ENCODE measurements around the gene ABCE1. TPM values are rescaled to one million over a fixed set of nuclear protein-coding genes. Genes with fewer than 3 reads are reported as not detected.

Gene ABCE1
- total and polyA plus RNA-seq, 2 of the 8 experiments (the other 6 are each of a cell fraction or from before 2014, with no cell fraction given): 43.7 to 126 TPM

DNA sequence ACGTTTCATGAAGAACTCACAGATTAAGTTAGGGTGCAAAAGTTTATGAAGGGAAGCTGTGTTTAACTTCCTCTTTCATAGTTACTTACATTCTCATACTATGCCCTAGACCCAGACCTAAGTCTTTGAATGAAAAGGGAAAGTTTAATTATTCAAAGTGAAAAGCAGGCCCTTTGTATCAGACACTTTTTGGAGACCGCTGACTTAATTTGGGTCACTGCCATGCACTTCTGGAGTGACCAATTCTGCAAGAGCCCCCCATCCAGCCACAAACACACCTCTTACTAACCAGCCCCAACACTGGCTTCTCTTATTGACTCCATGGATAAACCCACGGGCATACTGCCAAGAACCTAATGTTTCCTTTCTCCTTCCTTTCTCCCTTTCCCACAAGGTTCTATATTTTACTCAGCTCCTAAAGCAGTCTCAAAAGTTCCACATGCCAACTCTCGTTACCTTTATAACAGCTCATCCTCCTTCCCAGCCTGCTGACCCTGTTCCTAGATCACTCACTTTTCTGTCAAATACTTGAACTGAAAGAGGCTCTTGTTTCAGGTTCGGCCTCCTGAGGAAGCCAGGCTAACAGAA lies 34.5 kb downstream of the ABCE1 start:
- no peak overlapping the region for H3K14ac ChIP-seq (ENCODE audit: insufficient read length)
- H2AK5ac ChIP-seq (ENCODE audit: low read depth, low read length): no peak overlapping the region
- no peak overlapping the region for H4K91ac ChIP-seq (replicated peaks; ENCODE audit: insufficient read length, low read length)
- CTCF ChIA-PET (ENCODE audit: partially characterized antibody): interaction anchor here (1.1 kb wide), 1 partner anchor 23 kb away, joined by 3 read pairs; no protein-coding TSS in a partner anchor
- POLR2A ChIA-PET (ENCODE audit: partially characterized antibody): interaction anchor here (0.8 to 2.1 kb wide), 5 partner anchors 17 to 54 kb away, joined by 3 to 5 read pairs (median 3); partner anchors contain the start of genes ABCE1 and ANAPC10
- no peak for DNase-seq (ENCODE audit: low read depth in 1 of 2, low spot score in 2 of 2)
- H3K4me1 ChIP-seq (replicated peaks in 1 of 4; ENCODE audit: control insufficient read depth in 3 of 4, insufficient read depth in 4 of 4, low read length in 3 of 4): no peaks in the 10 kb centered on the region
- no peaks in the 10 kb centered on the region for H3K79me1 ChIP-seq (ENCODE audit: low read depth, low read length)
- H3K18ac ChIP-seq (ENCODE audit: extremely low read depth, low read length): no peak overlapping the region
- no peak overlapping the region for H2AFZ ChIP-seq (ENCODE audit: low read length)
- H3K36me3 ChIP-seq (ENCODE audit: control insufficient read depth in 2 of 4, insufficient read depth in 4 of 4, low read length in 3 of 4): peaks cover 0 to 21% (median under 1%) of the 10 kb centered on the region in 4 experiments; a peak in 4 of 8 replicates
- FAIRE-seq: no peak
- H3K4ac ChIP-seq (replicated peaks; ENCODE audit: insufficient read length, low read depth, low read length): no peak overlapping the region
- H2BK5ac ChIP-seq (ENCODE audit: low read depth, low read length): no peak overlapping the region
- no peak overlapping the region for H2BK20ac ChIP-seq (ENCODE audit: low read length)
- H3K23ac ChIP-seq (ENCODE audit: insufficient read length): no peak overlapping the region
- no peak overlapping the region for H3K9ac ChIP-seq (replicated peaks in 1 of 4; ENCODE audit: extremely low read depth in 1 of 4, low read depth in 3 of 4, low read length in 3 of 4)
- H2BK15ac ChIP-seq (ENCODE audit: low read length): no peak overlapping the region
- H3K56ac ChIP-seq (replicated peaks; ENCODE audit: insufficient read length, low read depth, low read length): no peak overlapping the region
- H3K4me2 ChIP-seq (ENCODE audit: insufficient read depth in 1 of 2, low read depth in 2 of 2, low read length in 2 of 2): no peak overlapping the region
- WGBS, 2 experiments (ENCODE audit: extremely low coverage in 1 of 2, insufficient coverage in 1 of 2, insufficient read length in 1 of 2, insufficient replicate concordance in 2 of 2, low coverage in 1 of 2, low lambda C conversion rate in 2 of 2, missing lambda C conversion rate in 1 of 2): 84% methylated on average over 5 of the region's 5 CpGs; no CpG with 5 or more reads in 1 of the 2 experiments
- no peaks in the 10 kb centered on the region for H3K79me2 ChIP-seq (ENCODE audit: control insufficient read depth in 1 of 2, insufficient read depth in 2 of 2, low read length in 2 of 2)
- H3K4me3 ChIP-seq (ENCODE audit: extremely low read depth in 1 of 4, insufficient read depth in 2 of 4, low read depth in 3 of 4, low read length in 4 of 4): no peak overlapping the region
- no peak overlapping the region for H3K27ac ChIP-seq (ENCODE audit: low read depth, low read length)
- H3K23me2 ChIP-seq (ENCODE audit: low read depth, low read length): no peaks in the 10 kb centered on the region
- H2BK12ac ChIP-seq (ENCODE audit: low read depth, low read length): no peak overlapping the region
- no peak overlapping the region for H4K8ac ChIP-seq (ENCODE audit: extremely low read depth, insufficient read depth, low read length)
- no peaks in the 10 kb centered on the region for H4K20me1 ChIP-seq (replicated peaks in 1 of 2; ENCODE audit: control insufficient read depth in 1 of 2, insufficient read depth in 2 of 2, low read length in 2 of 2)
- no peak overlapping the region for H2BK120ac ChIP-seq (replicated peaks; ENCODE audit: low read depth, low read length)
- no peaks in the 10 kb centered on the region for H3K9me3 ChIP-seq (ENCODE audit: insufficient read depth in 2 of 2, low read depth in 1 of 2, low read length in 1 of 2)
- H4K5ac ChIP-seq (ENCODE audit: insufficient read length, low read depth, low read length): no peak overlapping the region
- no peaks in the 10 kb centered on the region for H3K27me3 ChIP-seq (replicated peaks in 1 of 4; ENCODE audit: control insufficient read depth in 3 of 4, extremely low read depth in 1 of 4, insufficient read depth in 3 of 4, low read length in 3 of 4)
- no peak for TF ChIP-seq KDM5A (IDR thresholded peaks at IDR 0.05; ENCODE audit: low read length)
